SK-N-MC (cell line): ENCODE measurements around the gene PACS1.

Experiments
- EZH2 ChIP-seq: fragments of 200-600 bp; sonication (generic); IDR thresholded peaks from one replicate; pipeline ENCODE4 v1.6.1; 2017; ENCODE audit warnings: antibody characterized with exemption
- POLR2AphosphoS5 ChIP-seq: IDR thresholded peaks from 2 replicates; pipeline ENCODE4 v1.6.1; 2012; ENCODE audit warnings: mild to moderate bottlenecking, low read depth, low read length, borderline replicate concordance

- TF ChIP-seq EZH2 (no peak), POLR2AphosphoS5 (no peak)
Observed at GRCh38 chr11:66232769-66233168, 162.7 kb downstream of the PACS1 start.
